ENCODE measurements around the gene DMGDH.

Gene DMGDH

DNA sequence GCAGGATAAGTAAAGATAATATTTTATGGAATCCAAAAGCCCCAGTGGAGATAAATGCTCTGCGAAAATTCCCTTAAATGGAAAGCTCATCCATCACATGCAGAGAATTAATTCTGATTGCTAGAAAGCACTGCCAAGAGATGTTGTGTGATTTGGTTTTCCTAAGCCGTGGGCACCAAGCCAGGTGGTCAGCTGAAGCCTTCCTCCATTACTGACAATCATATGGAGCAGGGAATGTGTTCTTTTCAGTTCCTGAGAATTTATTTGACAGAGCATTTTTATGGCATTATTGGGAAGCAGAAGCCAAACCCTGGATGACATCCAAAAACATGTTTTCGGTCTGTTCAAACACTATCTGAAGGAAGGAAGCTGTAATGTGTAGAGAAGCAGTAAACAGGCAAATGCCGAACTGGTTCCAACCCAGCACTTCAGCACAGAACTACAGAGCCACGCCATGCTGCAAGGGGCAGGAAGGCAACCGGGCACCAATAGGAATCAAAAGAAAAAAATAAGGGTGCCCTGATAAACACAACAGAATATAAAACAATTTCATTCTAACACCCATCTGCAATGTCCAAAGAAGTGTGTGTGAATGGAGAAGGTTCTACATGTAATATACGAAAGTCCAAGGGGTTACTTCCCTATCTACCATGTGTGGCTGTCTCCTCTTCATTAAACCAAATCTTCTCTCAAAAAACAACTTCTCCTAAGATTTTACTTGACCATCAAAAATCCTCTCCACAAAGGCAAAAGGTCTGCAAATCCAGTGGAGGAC lies 96.6 kb downstream of the DMGDH start:
- peak; percentile 79 for DNase-seq

DNA sequence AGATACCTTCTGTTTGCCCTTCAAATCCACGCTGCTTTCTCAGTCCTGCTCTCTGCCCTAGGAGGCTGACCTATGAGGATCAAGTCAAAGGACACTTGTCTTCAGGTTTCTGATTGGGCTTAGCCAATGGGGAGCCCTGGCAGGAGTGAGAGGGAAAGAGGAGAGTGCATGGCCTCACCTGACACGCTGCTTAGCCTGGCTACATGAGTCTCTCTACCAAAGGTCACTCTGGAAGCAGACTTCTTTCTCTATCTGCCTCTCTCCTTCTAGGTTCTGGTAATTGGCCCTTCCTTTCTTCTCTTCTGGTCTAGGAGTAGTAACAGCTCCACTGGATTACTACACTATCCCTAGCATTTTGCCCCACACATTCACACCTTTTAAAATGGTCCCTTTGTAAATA lies 97.5 kb downstream of the DMGDH start:
- no peak for DNase-seq

DNA sequence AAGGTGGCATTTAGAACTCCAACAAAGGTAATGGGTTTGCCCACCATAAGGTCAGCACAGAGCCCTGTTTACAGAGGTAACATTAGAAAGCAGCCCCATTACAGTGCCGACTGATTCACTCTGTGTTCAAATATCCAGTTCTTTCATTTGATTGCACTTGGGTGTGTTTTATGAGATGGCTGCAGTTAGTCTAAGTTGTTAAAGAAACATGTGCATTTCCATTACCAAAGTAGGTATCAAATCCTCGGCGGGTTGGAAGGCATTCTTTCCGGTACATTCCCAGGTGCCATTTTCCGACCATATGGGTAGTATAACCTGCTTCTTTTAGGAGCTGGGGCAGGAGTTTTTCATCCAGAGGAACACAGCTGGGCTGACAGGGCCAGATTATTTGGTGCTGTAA lies 100.7 kb downstream of the DMGDH start:
- no peak for DNase-seq

DNA sequence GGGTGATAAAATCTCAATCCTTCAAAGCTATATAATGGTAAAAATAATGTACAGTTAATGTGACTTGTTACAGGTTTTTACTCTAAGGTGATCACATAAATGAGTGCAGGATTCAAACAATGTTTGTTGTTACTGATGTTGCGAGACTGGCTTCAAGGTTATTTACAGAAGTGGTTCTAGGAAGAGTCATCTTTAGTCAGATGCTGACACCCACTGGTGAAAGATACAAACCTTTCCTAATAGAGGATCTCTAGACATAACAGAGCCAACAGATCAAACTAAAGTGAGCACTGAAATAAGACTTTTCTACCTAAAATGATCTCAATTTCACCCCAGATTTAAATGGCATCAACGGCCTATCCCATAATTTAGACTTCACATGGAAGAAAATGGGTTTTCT lies 104.6 kb downstream of the DMGDH start:
- DNase-seq = peak; percentile 39

DNA sequence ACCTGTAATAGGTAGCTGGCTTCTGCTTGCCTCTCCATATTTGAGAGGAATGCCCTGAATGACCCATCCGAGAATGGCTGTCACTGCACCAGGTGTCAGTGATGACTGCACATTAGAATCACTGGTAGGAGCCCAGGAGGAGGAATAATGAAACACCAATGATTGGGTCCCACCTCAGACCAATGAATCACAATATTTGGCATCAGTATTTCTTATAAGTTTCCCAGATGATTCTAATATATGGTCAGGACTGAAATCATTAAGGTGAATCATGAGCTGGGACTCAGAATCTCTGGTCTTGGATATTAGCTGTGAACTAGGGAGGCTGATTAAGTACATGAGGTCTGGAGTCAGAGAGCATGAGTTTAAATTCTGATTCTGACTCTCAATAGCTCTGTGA lies 107.7 kb downstream of the DMGDH start:
- DNase-seq = no peak

DNA sequence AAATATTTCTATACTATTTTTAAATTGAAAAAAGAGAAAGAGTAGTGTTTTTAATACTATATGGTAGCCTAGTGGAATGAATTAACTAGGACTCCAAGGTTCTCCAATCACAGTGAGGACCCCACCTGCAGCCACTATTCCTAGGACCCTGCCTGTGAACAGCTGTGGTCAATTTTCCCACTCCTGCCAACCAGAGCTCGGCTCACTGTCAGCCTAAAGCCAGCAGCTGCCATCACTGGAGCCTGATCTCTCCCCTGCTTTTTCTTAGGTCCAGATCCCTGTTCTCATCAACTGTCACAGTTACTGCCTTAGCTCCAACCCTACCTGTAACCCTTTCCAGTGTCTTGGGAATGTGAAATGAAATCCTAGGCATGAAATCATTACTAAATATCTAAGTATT lies 109.7 kb downstream of the DMGDH start:
- no peak for DNase-seq

DNA sequence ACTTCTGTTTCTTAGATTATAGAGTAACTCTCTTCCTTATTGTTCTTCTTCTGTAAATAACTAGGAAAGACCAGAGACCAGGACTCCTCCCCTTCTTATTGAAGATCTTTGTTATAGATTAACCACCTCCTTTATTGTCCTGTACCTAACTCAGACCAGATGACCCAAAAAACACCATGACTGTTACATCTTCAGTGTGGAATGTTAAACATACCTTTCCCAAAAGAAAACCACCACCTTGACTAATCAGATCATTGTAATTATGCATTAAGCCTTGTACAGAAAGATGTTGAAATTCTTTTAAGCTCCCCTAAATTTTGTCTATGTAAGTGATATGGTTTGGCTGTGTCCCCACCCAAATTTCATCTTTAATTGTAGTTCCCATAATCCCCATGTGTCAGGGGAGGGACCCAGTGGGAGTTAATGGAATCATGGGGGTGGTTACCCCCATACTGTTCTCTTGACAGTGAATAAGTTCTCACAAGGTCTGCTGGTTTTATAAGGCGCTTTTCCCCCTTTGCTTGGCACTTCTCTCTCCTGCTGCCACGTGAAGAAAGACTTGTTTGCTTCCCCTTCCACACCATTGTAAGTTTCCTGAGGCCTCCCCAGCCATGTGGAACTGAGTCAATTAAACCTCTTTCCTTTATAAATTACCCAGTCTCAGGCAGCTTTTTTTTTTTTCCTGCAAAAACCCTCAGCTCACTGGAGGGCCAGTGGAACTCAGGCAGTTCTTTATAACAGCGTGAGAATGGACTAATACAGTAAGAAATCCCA lies 110.6 kb downstream of the DMGDH start:
- DNase-seq = no peak

DNA sequence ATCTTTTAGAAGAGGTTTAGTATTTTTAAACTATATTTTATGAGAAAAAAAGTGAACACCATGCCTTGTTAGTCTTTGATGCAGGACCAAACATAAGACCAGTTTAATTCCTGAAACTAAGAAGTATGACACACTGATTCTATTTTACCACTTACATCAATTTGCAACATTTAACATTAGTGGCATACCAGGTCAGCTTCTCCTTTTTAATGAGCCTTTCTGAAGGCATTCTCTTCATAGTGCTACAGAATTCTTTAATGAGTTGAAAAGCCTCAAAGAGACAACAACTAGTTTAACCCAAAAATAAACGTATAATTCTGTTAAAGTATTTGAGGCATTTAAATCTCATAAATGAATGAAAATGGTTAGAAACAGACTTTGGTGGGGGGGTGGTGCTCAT lies 112.6 kb downstream of the DMGDH start:
- no peak for DNase-seq

DNA sequence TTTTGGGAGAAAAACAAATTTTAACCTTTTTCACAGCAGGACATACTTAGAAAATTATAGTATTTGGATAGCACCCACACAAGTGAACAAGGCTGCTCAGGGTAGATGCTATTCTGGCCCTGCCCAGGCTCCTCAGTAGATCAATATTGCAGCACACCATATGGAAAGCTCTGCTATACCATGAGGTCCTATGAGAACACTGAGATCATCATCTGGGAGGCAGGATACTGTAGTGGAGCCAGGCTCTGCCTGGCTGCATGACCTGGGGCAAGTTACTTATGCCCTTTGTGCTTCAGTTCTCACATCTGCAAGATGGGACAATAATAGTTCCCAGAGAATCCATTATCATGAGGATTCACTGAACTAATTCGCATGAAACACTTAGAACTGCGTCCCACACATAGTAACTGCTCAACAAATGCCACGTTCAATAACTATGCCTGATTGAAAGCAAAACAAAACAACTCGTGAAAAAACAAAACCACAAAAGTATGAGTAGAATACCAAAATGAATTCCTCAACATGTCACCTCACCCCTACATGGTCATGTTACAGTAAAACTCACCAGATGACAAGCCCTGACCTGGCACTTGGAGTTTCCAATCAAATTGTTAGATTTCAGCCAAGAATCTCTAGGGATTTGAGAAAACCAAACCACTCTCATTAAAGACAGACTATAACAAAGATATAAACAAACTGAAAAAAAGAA lies 116.2 kb downstream of the DMGDH start:
- DNase-seq = no peak
